ENCODE results near the gene DHX35. TPM values are rescaled to one million over a fixed set of nuclear protein-coding genes. Genes with fewer than 3 reads are reported as not detected.

DHX35 gene
- polyA plus RNA-seq, 3 donors, result 1.6 to 11.2 (median 2.7) TPM

DNA sequence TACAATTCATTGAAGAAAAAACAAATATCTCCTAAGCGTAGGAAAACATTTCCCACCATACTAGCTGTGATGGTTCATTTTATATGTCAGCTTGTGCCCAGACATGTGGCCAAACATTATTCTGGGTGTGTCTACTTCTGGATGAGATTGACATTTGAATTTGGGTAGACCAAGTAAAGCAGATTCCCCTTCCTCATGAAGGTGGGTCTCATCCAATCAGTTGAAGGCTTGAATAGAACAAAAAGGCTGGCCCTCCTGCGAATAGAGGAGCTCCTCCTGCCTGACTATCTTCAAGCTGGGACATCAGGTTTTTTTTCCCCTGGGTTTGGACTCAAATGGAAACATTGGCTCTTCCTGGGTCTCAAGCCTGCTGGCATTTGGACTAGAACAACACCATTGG is 113.6 kb downstream of the DHX35 start:
- H3K9me3 ChIP-seq (replicated peaks in 1 of 2; ENCODE audit: control insufficient read depth in 1 of 2, insufficient read depth in 1 of 2, low read length in 2 of 2), result no peaks in the 10 kb centered on the region
- WGBS (ENCODE audit: insufficient coverage), result 71% methylated on average over 1 of the region's 2 CpGs
- Mint-ChIP-seq H3K27ac (no peak overlapping the region), H3K27me3 (ENCODE audit: low read depth in 3 of 3) (peaks cover 9 to 35% (median 19%) of the 10 kb centered on the region in 3 donors), H3K36me3 (no peaks in the 10 kb centered on the region), H3K9me3 (peaks cover 0 to 2% (median 0%) of the 10 kb centered on the region in 7 donors), H3K4me1 (no peaks in the 10 kb centered on the region), H3K4me3 (no peak overlapping the region)
- no peak overlapping the region for H3K4me2 ChIP-seq (replicated peaks; ENCODE audit: extremely low read depth, low read length, poor library complexity, severe bottlenecking)
- H3K4me1 ChIP-seq (ENCODE audit: control insufficient read depth in 1 of 2, insufficient read depth in 2 of 2, low read length in 2 of 2), result no peaks in the 10 kb centered on the region
- H3K79me2 ChIP-seq (ENCODE audit: insufficient read depth, low read length), result no peaks in the 10 kb centered on the region
- peaks cover 0 to 2% of the 10 kb centered on the region in 2 donors for H3K27me3 ChIP-seq (ENCODE audit: control insufficient read depth in 2 of 2, insufficient read depth in 2 of 2, low read length in 2 of 2)
- H3K4me3 ChIP-seq (replicated peaks in 1 of 3; ENCODE audit: low read depth in 2 of 3, low read length in 3 of 3), result no peak overlapping the region
- TF ChIP-seq, protein P1, sequence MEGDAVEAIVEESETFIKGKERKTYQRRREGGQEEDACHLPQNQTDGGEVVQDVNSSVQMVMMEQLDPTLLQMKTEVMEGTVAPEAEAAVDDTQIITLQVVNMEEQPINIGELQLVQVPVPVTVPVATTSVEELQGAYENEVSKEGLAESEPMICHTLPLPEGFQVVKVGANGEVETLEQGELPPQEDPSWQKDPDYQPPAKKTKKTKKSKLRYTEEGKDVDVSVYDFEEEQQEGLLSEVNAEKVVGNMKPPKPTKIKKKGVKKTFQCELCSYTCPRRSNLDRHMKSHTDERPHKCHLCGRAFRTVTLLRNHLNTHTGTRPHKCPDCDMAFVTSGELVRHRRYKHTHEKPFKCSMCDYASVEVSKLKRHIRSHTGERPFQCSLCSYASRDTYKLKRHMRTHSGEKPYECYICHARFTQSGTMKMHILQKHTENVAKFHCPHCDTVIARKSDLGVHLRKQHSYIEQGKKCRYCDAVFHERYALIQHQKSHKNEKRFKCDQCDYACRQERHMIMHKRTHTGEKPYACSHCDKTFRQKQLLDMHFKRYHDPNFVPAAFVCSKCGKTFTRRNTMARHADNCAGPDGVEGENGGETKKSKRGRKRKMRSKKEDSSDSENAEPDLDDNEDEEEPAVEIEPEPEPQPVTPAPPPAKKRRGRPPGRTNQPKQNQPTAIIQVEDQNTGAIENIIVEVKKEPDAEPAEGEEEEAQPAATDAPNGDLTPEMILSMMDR (IDR thresholded peaks at IDR 0.05), result no peak
- no peaks in the 10 kb centered on the region for H4K20me1 ChIP-seq (ENCODE audit: insufficient read depth, low read length)
- H2AFZ ChIP-seq (ENCODE audit: insufficient read depth, low read depth, low read length, poor library complexity, severe bottlenecking), result no peak overlapping the region
- DNase-seq, result no peak
- no peak overlapping the region for H3K9ac ChIP-seq (ENCODE audit: insufficient read depth, low read length, poor library complexity, severe bottlenecking)
- no peaks in the 10 kb centered on the region for H3K36me3 ChIP-seq (replicated peaks in 1 of 2; ENCODE audit: control insufficient read depth in 1 of 2, insufficient read depth in 2 of 2, low read length in 2 of 2)
- no peak overlapping the region for H3K27ac ChIP-seq (ENCODE audit: low read depth in 1 of 2, low read length in 2 of 2)
- intact Hi-C loops (cut with micrococcal nuclease), result no loop called here

DNA sequence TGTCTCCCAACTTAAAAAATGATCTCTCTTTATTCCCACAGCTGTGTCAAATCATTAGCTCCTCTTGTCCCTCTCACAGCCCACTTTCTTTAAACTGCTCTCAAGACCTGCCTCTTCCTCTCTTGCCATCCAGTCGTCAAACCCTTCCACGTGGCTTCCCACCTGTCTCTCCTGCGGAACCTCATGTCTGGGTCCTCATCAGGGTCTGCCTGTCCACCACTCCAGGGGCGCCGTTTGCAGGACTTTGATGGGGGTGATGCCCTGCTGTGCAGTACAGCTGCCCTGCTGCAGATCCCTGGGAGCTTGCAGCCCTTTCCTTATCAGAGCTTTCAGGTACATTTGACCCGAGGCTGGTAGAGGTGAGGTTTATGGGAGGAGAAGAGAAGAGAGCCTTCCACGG is 114.8 kb downstream of the DHX35 start:
- TF ChIP-seq, protein P1 (IDR thresholded peaks at IDR 0.05), result no peak
- Mint-ChIP-seq H3K27me3 (ENCODE audit: low read depth in 3 of 3) (peaks cover 12 to 36% (median 17%) of the 10 kb centered on the region in 3 donors), H3K4me1 (no peaks in the 10 kb centered on the region), H3K9me3 (peaks cover 0 to 2% (median 0%) of the 10 kb centered on the region in 7 donors), H3K27ac (no peak overlapping the region), H3K36me3 (no peaks in the 10 kb centered on the region), H3K4me3 (no peak overlapping the region)
- Histone ChIP-seq H2AFZ (ENCODE audit: insufficient read depth, low read depth, low read length, poor library complexity, severe bottlenecking) (no peak overlapping the region), H3K36me3 (replicated peaks in 1 of 2; ENCODE audit: control insufficient read depth in 1 of 2, insufficient read depth in 2 of 2, low read length in 2 of 2) (no peaks in the 10 kb centered on the region), H3K4me1 (ENCODE audit: control insufficient read depth in 1 of 2, insufficient read depth in 2 of 2, low read length in 2 of 2) (no peaks in the 10 kb centered on the region), H3K27ac (ENCODE audit: low read depth in 1 of 2, low read length in 2 of 2) (no peak overlapping the region), H3K27me3 (ENCODE audit: control insufficient read depth in 2 of 2, insufficient read depth in 2 of 2, low read length in 2 of 2) (peaks cover 0 to 2% of the 10 kb centered on the region in 2 donors), H3K9me3 (replicated peaks in 1 of 2; ENCODE audit: control insufficient read depth in 1 of 2, insufficient read depth in 1 of 2, low read length in 2 of 2) (no peaks in the 10 kb centered on the region), H4K20me1 (ENCODE audit: insufficient read depth, low read length) (no peaks in the 10 kb centered on the region), H3K79me2 (ENCODE audit: insufficient read depth, low read length) (no peaks in the 10 kb centered on the region), H3K4me3 (replicated peaks in 1 of 3; ENCODE audit: low read depth in 2 of 3, low read length in 3 of 3) (no peak overlapping the region), H3K4me2 (replicated peaks; ENCODE audit: extremely low read depth, low read length, poor library complexity, severe bottlenecking) (no peak overlapping the region), H3K9ac (ENCODE audit: insufficient read depth, low read length, poor library complexity, severe bottlenecking) (no peak overlapping the region)
- DNase-seq, result no peak
- intact Hi-C loops (cut with micrococcal nuclease), result no loop called here
- WGBS (ENCODE audit: insufficient coverage), result 80% methylated on average over 3 of the region's 7 CpGs

All from CD14-positive monocyte (primary cell).